Mesenchymal stem cell (in vitro differentiated cells and primary cell): Measurements from ENCODE around the gene PALLD.

Experiments used
- DNase-seq: peaks from one replicate; pipeline ENCODE4 v3.0.0-alpha.2; 2013
- H2AFZ ChIP-seq: one replicate; pipeline ENCODE4 v1.6.1; 2013; ENCODE audit warnings: low read depth, mild to moderate bottlenecking, control low read depth, inconsistent platforms, low read length, moderate library complexity
- H2AK5ac ChIP-seq: 2 replicates; pipeline ENCODE4 v1.6.1; 2013; ENCODE audit warnings: low read length, moderate library complexity, mild to moderate bottlenecking, inconsistent platforms; ENCODE audit not compliant: severe bottlenecking
- H2BK120ac ChIP-seq: one replicate; pipeline ENCODE4 v1.6.1; 2013; ENCODE audit warnings: low read depth, mild to moderate bottlenecking, inconsistent platforms, low read length, moderate library complexity
- H2BK12ac ChIP-seq, 2 experiments: one replicate each; pipeline ENCODE4 v1.6.1; 2013; ENCODE audit warnings: inconsistent platforms in 2 of 2, low read length in 2 of 2, mild to moderate bottlenecking in 2 of 2, moderate library complexity in 2 of 2, control low read depth in 1 of 2
- H2BK15ac ChIP-seq: one replicate; pipeline ENCODE4 v1.6.1; 2013; ENCODE audit warnings: mild to moderate bottlenecking, low read depth, inconsistent platforms; ENCODE audit not compliant: poor library complexity, severe bottlenecking
- H2BK5ac ChIP-seq: 2 replicates; pipeline ENCODE4 v1.6.1; 2013; ENCODE audit warnings: low read depth, mild to moderate bottlenecking, low read length, control low read depth, inconsistent platforms; ENCODE audit not compliant: poor library complexity, severe bottlenecking
- H3K14ac ChIP-seq, 2 experiments: one replicate each; pipeline ENCODE4 v1.6.1; 2013; ENCODE audit warnings: inconsistent platforms in 2 of 2, low read length in 2 of 2, control low read depth in 1 of 2, mild to moderate bottlenecking in 1 of 2, moderate library complexity in 1 of 2
- H3K18ac ChIP-seq, 2 experiments: one replicate each; pipeline ENCODE4 v1.6.1; 2013; ENCODE audit warnings: inconsistent platforms in 2 of 2, low read length in 2 of 2, control low read depth in 1 of 2, low read depth in 1 of 2, mild to moderate bottlenecking in 1 of 2
- H3K23ac ChIP-seq, 2 experiments: one replicate each; pipeline ENCODE4 v1.6.1; 2013; ENCODE audit warnings: inconsistent platforms in 2 of 2, low read length in 2 of 2, mild to moderate bottlenecking in 2 of 2, moderate library complexity in 2 of 2, control low read depth in 1 of 2
- H3K27ac ChIP-seq: 2 replicates; pipeline ENCODE4 v1.5.1; 2013; ENCODE audit warnings: mild to moderate bottlenecking, moderate library complexity, low read length, control low read depth, inconsistent platforms; ENCODE audit not compliant: poor library complexity, severe bottlenecking
- H3K27me3 ChIP-seq, 2 experiments: 2 replicates each; pipeline versions ENCODE4 v1.6.1 to v1.7.0; 2013; ENCODE audit warnings: low read length in 2 of 2, mild to moderate bottlenecking in 2 of 2, moderate library complexity in 2 of 2, control low read depth in 1 of 2, inconsistent platforms in 1 of 2; ENCODE audit not compliant: control insufficient read depth in 1 of 2, insufficient read depth in 1 of 2
- H3K36me3 ChIP-seq, 2 experiments: 2 replicates each; pipeline versions ENCODE4 v1.6.1 to v1.7.0; 2013; ENCODE audit warnings: low read length in 2 of 2, control low read depth in 1 of 2, inconsistent platforms in 1 of 2, low read depth in 1 of 2, mild to moderate bottlenecking in 1 of 2; ENCODE audit not compliant: insufficient read depth in 2 of 2, control insufficient read depth in 1 of 2
- H3K4ac ChIP-seq, 2 experiments: one replicate each; pipeline ENCODE4 v1.6.1; 2013; ENCODE audit warnings: inconsistent platforms in 2 of 2, low read length in 2 of 2, mild to moderate bottlenecking in 2 of 2, moderate library complexity in 2 of 2, control low read depth in 1 of 2, low read depth in 1 of 2
- H3K4me1 ChIP-seq: 2 replicates; pipeline ENCODE4 v1.6.1; 2013; ENCODE audit warnings: low read depth, low read length, control low read depth; ENCODE audit not compliant: control insufficient read depth, insufficient read depth
- H3K4me2 ChIP-seq: 2 replicates; pipeline ENCODE4 v1.6.1; 2013; ENCODE audit warnings: low read length, mild to moderate bottlenecking, inconsistent platforms; ENCODE audit not compliant: poor library complexity, severe bottlenecking
- H3K4me3 ChIP-seq, 2 experiments: 2 replicates each; pipeline versions ENCODE4 v1.5.1 to v1.7.0; 2013; ENCODE audit warnings: low read length in 2 of 2, mild to moderate bottlenecking in 2 of 2, control low read depth in 1 of 2, low read depth in 1 of 2; ENCODE audit not compliant: insufficient read depth in 1 of 2
- H3K79me1 ChIP-seq: replicated peaks from 2 replicates; pipeline ENCODE4 v1.6.1; 2013; ENCODE audit warnings: mild to moderate bottlenecking, control low read depth, low read length, inconsistent platforms; ENCODE audit not compliant: poor library complexity, severe bottlenecking
- H3K9ac ChIP-seq: 2 replicates; pipeline ENCODE4 v1.7.0; 2013; ENCODE audit warnings: mild to moderate bottlenecking, low read length, moderate library complexity
- H3K9me3 ChIP-seq: 2 replicates; pipeline ENCODE4 v1.7.0; 2013; ENCODE audit warnings: mild to moderate bottlenecking, low read length; ENCODE audit not compliant: control insufficient read depth
- H4K8ac ChIP-seq: one replicate; pipeline ENCODE4 v1.6.1; 2013; ENCODE audit warnings: inconsistent platforms, mild to moderate bottlenecking, low read length, moderate library complexity
- H4K91ac ChIP-seq: one replicate; pipeline ENCODE4 v1.6.1; 2013; ENCODE audit warnings: mild to moderate bottlenecking, low read length, inconsistent platforms
- WGBS: methylation state at CpG from one replicate; pipeline ENCODE4 v1.1.7; 2013; ENCODE audit warnings: mixed read lengths; 5-methylcytosine and 5-hydroxymethylcytosine counted together

The PALLD gene

GRCh38 chr4:168914095-168914494 is 417.2 kb downstream of the PALLD start:
- Histone ChIP-seq H3K18ac (no peak overlapping the region), H3K4me3 (no peak overlapping the region), H3K9ac (no peak overlapping the region), H2AFZ (no peak overlapping the region), H3K27me3 (no peaks in the 10 kb centered on the region), H3K4ac (no peak overlapping the region), H3K9me3 (no peaks in the 10 kb centered on the region), H3K4me1 (no peaks in the 10 kb centered on the region), H2AK5ac (no peak overlapping the region), H3K14ac (no peak overlapping the region), H2BK15ac (no peak overlapping the region), H2BK12ac (no peak overlapping the region), H3K4me2 (no peak overlapping the region), H3K23ac (no peak overlapping the region), H4K8ac (no peak overlapping the region), H2BK120ac (no peak overlapping the region), H3K27ac (no peak overlapping the region), H3K79me1 (peaks cover 7% of the 10 kb centered on the region), H4K91ac (no peak overlapping the region), H2BK5ac (no peak overlapping the region), H3K36me3 (peaks cover 13 to 68% of the 10 kb centered on the region in 2 experiments)
- no peak for DNase-seq
- WGBS = 100% methylated on average over 1 of the region's 2 CpGs

- H3K14ac ChIP-seq = no peak overlapping the region
- H2AK5ac ChIP-seq = no peak overlapping the region
- H3K4me3 ChIP-seq = no peak overlapping the region
- H3K4me1 ChIP-seq = peaks cover 2% of the 10 kb centered on the region
- H2AFZ ChIP-seq = no peak overlapping the region
- H3K27ac ChIP-seq = no peak overlapping the region
- no peak overlapping the region for H3K4me2 ChIP-seq
- H3K9ac ChIP-seq = peak overlapping the region; percentile 52
- no peak overlapping the region for H3K23ac ChIP-seq
- H4K91ac ChIP-seq = no peak overlapping the region
- no peak overlapping the region for H2BK15ac ChIP-seq
- H3K4ac ChIP-seq = no peak overlapping the region
- H4K8ac ChIP-seq = no peak overlapping the region
- DNase-seq = peak; percentile 57
- H2BK12ac ChIP-seq = no peak overlapping the region
- peaks cover 9% of the 10 kb centered on the region for H3K79me1 ChIP-seq
- no peak overlapping the region for H2BK5ac ChIP-seq
- H3K27me3 ChIP-seq = no peaks in the 10 kb centered on the region
- peaks cover 23 to 62% of the 10 kb centered on the region in 2 experiments for H3K36me3 ChIP-seq
- WGBS = 87% methylated on average over 7 of the region's 8 CpGs
- H2BK120ac ChIP-seq = no peak overlapping the region
- H3K9me3 ChIP-seq = no peaks in the 10 kb centered on the region
- H3K18ac ChIP-seq = no peak overlapping the region
Measured at GRCh38 chr4:168917138-168917779, 420.4 kb downstream of the PALLD start.

GRCh38 chr4:168919706-168920324 is 423.0 kb downstream of the PALLD start:
- Histone ChIP-seq H2BK120ac (no peak overlapping the region), H3K27ac (no peak overlapping the region), H3K18ac (no peak overlapping the region), H2AFZ (no peak overlapping the region), H3K4ac (no peak overlapping the region), H2BK5ac (no peak overlapping the region), H3K14ac (no peak overlapping the region), H3K79me1 (peaks cover 10% of the 10 kb centered on the region), H3K9me3 (no peaks in the 10 kb centered on the region), H3K4me2 (no peak overlapping the region), H2AK5ac (no peak overlapping the region), H3K36me3 (peaks cover 24 to 58% of the 10 kb centered on the region in 2 experiments), H3K23ac (no peak overlapping the region), H3K9ac (no peak overlapping the region), H4K91ac (no peak overlapping the region), H2BK12ac (no peak overlapping the region), H3K4me3 (no peak overlapping the region), H2BK15ac (no peak overlapping the region), H3K4me1 (peaks cover 2% of the 10 kb centered on the region), H4K8ac (no peak overlapping the region), H3K27me3 (no peaks in the 10 kb centered on the region)
- WGBS = 100% methylated on average over 4 of the region's 4 CpGs
- no peak for DNase-seq

GRCh38 chr4:168920441-168921065 is 423.7 kb downstream of the PALLD start:
- Histone ChIP-seq H3K36me3 (peaks cover 26 to 61% of the 10 kb centered on the region in 2 experiments), H3K9ac (no peak overlapping the region), H3K4me2 (no peak overlapping the region), H3K27ac (no peak overlapping the region), H2BK5ac (no peak overlapping the region), H3K9me3 (no peaks in the 10 kb centered on the region), H2BK15ac (no peak overlapping the region), H3K4me3 (no peak overlapping the region), H2BK120ac (no peak overlapping the region), H3K18ac (no peak overlapping the region), H2AK5ac (no peak overlapping the region), H3K14ac (no peak overlapping the region), H2AFZ (no peak overlapping the region), H4K91ac (no peak overlapping the region), H2BK12ac (no peak overlapping the region), H3K4me1 (peaks cover 2% of the 10 kb centered on the region), H3K27me3 (no peaks in the 10 kb centered on the region), H3K4ac (no peak overlapping the region), H3K23ac (no peak overlapping the region), H3K79me1 (peaks cover 13% of the 10 kb centered on the region), H4K8ac (no peak overlapping the region)
- WGBS = 94% methylated on average over 4 of the region's 6 CpGs
- no peak for DNase-seq
